ENCODE measurements around the gene PDE3A.

GRCh38 chr12:20549108-20549719 lies 180.9 kb downstream of the PDE3A start:
- TF ChIP-seq CTCF (conservative IDR thresholded peaks at IDR 0.05; ENCODE audit: low read length) (peak; percentile 69), EZH2phosphoT487 (IDR thresholded peaks at IDR 0.05; ENCODE audit: borderline replicate concordance, low read depth, low read length) (no peak)
